Stimulated activated CD4-positive, alpha-beta T cell treated with anti-CD3 and anti-CD28 coated beads, Interleukin-12 subunit alpha, Interleukin-12 subunit beta, amount 100 ng/mL, for 24 hours (primary cell): ENCODE data around the gene CD160.
"Not testable (repeated sequence)": the region's sequence is repeated elsewhere in the genome, so short reads cannot be mapped to it uniquely, and the experiment has no call there.

ENCODE experiments used
- DNase-seq, 2 experiments: peaks; one replicate each; pipeline ENCODE4 v3.0.0-alpha.2; 2020; ENCODE audit warnings: low read depth in 2 of 2

The CD160 gene, protein sequence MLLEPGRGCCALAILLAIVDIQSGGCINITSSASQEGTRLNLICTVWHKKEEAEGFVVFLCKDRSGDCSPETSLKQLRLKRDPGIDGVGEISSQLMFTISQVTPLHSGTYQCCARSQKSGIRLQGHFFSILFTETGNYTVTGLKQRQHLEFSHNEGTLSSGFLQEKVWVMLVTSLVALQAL

DNA sequence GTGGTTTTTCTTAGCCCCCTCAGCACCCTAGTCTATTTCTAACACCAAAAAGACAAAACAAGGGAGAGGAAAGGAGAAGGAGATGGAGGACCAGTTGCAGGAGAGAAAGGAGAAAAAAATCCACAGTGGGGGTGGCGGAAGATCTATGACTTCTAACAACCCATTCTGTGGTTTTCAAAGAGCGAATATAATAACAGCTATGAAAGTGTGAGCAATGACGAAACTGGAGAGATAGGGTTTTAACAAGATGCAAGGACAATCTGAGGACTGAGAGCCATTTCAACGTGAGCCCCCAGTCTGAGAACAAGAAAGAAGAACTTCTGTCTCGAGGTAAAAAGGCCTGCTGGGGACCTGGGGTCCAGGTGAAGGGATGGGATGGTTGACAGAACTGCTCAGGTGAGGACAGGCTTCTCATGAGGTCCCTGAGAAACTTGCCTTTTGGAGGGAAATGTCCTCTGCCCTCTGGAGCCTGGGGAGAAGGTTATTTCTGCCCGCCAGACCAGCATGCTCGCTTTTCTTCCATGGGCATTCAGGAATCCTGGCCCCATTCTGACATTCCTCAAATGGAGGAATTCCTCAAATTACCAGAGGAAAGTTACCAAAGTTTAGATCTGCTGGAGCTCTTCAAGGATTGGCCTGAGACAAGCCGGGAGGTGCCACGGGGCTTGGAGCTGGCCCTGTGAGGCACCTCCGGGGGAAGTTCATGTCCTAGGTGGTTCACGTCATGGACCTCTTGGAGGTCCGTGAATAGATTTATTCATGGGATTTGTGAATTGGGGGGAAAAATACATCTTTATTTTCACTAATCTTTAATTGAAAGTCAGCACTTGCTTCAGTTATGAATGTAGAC lies at the start of gene CD160:
CD160 (plus strand) TSS at position 270 of the 850 bp plus-strand sequence. CDS start 8,829 bp downstream, outside the sequence.
- no peak for DNase-seq

DNA sequence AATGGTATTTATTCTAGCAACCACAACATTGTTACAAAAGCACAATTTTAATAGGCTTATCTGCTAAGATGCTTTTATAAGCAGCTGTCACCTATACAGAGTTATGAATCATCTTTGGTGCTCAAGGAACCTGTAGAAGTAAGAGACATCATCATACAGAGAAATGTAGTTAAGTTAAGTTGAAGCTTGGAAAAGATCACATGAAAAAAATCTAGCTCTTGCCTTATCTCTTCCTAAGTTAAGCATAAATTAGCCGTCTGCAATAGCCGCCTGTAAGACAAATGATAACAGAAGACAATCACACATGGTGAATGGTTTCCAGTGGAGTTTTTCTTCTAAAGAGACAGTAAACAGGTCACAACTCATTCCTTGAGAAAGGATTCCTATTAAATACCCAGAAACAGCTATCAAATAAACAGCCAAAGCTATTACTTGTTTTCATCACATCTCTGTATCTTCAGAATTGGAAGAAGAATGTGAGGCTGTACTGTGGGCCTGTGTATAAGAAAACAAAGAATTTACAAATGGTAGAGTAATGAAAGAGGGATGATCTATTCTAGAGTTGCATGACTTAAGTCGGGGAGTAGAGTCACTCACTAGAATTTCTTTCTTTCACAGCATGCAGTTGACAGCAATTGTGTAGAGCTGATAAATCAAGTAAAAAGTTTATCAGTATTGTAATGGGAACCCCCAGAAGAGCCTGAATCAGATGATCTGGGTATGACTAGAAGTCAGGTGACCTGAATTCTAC lies 48.1 kb upstream of the CD160 start:
- not testable (repeated sequence) for DNase-seq

DNA sequence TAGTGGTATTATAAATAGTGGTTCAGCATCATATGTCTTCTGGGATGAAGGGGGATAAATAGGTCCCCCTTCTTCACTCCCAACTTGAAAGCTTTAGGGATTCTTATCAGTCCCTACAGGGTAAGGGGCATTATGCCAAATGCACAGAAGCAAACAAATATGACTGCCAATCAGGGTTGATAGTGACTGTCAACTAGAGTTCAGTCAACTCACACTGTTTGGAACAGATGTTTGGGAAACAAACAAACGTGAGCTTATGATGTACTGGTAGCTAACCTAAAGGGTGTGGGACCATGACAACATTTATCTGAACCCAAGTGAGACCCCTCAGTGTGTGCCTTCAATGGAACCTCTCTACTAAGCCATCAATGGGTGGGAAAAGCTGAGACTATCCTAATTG lies 46.1 kb upstream of the CD160 start:
- DNase-seq, result not testable (repeated sequence)

DNA sequence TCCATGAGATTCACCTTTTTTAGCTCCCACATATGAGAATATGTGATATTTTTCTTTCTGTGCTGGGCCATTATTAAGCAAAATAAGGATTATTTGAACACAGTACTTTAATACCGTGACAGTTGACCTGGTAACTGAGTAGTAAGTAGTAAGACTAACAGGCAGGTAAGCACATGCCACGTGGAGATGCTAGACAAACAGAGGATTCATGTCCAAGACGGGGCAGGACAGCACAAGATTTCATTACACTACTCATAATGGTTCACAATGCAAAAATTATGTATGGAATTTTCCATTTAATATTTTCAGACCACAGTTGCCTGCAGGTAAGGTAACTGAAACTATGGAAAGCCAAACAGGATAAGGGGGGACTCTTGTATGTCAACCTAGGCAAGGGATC lies 34.4 kb upstream of the CD160 start:
- not testable (repeated sequence) for DNase-seq

DNA sequence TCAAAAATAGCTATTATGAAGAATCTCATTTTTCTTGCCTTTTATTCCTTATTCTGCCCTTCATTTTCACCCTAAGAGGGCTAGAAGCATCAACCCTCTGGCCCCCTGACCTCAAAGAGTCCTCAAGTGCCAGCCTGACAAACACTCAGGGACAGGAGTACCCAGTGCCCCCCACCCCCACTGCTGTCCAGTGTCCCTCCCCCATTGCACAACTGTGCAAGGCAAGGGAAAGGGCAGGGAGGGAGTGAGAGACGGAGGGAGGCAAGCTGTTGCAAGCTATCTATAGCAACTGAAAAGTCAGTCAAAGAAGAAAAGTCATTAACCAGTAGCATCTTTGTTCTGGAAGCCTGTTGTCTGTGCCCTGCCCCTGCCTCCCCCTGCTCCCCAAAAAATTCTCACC lies 33.2 kb upstream of the CD160 start:
- not testable (repeated sequence) for DNase-seq

DNA sequence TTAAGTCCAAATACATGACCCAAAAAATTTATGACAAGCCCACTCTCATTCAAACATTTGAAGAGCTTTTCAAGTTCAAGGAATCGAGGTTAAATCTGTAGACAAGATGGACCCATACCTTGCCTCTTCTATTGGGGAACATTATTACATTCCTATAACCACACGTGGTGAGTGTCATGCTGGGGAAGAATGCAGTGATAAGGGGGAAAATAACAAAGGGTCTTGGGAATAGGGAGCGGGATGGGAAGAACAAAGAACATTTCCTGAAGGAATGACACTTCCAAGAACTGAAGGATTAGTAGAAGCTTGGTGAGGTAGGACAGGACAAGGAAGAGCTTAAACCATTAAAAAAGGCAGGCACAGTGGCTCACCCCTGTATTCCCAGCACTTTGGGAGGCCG lies 31.0 kb upstream of the CD160 start:
- DNase-seq, result no peak

DNA sequence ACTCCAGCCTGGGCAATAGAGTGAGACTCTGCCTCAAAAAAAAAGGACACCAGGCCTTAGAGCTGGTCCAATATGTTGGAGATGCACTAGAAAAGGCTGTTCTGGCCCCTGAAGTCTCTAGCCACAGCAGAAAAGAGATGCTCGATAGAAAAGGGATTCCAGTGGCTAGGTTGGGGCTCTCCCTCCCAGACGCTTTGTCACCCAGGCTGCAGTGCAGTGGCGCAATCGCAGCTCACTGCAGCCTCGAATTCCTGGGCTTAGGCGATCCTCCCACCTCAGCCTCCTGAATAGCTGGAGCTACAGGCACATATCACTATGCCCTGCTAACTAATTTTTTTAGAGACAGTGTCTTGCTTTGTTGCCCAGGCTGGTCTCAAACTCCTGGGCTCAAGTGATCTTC lies 30.4 kb upstream of the CD160 start:
- DNase-seq, result no peak

DNA sequence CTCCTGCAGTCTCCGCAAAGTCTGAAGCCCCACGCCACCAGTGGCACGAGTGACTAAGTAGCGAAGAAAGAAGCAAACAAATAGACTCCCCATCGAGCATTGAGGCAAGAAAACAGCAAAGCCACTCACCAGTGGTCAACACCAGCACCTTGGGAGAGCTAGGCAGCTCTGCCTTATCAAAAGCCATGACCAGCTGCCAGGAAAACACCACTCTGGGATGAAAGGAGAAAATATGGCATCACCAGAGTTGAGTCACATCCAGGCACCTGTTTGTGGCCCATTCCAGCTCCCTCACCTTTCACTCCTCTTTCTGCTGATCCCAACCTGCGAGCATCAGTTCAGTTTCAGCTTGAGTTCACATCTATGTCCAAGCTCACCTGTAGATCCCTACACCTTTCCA lies 29.4 kb upstream of the CD160 start:
- no peak for DNase-seq

DNA sequence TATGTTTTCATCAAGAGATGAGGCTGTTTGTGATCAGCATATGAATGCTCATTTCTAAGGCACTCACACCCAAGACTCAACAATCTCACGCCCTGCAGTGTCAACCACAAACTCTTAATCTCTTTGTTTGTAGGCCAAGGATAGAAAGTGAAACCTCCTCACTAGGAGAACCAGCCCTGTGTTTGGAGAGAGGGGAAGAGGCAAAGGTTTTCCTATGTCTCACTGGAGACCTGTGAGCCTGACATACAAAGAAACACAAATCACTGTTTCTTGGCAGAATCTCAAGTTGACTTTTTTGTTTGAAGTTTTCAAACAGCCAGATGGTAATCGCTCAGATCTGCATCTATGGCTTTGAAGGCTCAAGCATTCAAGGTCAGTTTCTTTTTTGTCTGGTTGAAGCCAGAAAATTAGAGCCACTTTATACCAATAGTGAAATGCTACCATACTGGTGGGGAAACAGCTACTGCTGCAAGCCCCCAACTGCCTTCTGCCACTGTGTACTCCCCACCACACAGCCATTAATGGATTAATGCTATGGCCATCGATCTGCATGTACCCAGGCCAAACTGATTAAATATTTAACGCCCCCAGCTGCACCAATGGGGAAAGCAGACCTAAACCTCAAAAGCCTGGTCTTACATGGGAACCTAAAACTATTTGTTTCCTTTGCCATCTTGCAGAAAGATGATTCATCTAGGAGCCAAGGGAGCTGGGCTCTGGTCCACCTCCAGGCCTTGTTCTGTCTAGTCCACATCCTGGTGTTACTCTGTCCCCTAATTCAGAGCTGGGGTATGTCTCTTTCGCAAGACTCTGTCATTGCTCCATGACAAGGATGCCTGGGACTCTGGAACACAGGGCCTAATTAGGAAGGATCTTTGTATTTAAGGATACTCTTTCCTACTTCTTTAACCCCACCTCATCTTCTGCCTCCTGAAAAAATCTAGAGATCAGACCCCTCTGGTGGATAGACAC lies 28.4 kb upstream of the CD160 start:
- no peak for DNase-seq

DNA sequence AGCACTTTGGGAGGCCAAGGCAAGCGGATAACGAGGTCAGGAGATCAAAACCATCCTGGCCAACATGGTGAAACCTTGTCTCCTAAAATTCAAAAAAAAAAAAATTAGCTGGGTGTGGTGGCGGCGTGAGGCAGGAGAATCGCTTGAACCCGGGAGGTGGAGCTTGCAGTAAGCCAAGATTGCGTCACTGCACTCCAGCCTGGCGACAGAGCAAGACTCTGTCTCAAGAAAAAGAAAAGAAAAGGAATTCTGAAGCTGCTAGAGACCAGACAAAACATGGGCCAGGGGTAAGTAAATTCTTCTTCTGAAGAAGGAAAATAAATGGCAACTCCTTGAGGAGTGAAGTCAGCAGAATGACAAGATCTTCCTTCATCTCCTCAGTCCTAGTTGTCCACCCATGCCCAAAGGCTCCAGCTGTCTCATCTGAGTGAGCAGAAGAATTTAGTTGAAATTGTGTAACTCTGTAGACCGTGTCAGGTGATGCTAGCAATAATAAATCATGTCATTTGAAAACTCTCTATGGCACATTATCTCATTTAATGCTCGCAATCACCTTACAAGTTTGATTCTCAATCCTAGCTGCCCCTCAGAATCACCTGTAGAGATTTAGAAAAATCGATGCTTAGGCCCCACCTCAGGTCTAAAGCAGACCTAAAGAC lies 26.4 kb upstream of the CD160 start:
- no peak for DNase-seq

DNA sequence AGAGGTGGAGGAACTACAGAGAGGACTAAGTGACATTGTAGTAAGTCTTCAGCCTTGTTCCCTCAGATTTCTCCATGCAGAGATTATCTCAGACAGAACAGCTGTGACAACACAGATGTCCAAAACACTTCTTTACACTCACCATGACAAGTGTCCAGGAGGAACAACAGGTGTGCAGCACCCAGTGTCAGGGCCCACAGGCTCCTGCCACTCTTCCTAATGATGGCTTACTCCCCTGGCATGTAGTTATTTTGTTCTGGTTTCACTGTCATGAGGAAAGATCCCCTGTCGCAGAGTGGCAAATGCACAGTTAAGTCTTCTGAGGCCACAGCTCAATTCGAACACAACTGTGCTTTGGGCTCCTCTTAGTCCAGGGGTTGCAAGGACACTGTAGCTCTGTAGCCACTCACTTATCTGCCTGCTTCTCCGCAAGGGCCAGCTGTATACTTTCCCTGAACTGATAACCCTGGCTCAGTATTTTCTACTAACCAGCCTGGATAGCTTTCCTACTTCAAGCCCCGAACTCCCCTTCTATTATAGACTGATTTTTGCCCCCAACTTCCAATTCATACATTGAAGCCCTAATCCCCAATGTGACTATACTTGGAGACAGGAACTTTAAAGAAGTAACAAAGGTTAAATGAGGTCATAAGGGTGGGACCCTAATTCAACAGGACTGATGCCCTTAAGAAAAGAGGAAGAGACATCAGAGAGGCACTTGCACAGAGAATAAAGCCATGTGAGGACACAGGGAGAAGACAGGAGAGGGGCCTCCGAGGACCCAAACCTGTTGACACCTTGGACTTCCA lies 23.3 kb upstream of the CD160 start:
- DNase-seq, result no peak

DNA sequence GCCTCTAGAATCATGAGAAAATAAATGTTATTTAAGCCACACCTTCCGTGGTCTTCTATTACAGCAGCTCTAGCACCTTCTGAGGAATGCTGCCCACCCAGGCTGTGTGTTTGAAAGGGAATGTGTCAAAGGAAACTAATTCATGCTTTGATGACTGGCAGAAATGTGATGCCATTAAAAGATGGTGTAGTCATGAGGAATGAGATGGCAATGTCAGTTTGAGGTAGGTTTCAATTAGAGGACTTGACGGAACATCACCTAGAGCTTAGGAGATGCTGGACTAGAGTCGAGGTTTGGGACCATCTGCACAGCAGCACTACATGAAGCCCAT lies 22.7 kb upstream of the CD160 start:
- DNase-seq, result no peak

DNA sequence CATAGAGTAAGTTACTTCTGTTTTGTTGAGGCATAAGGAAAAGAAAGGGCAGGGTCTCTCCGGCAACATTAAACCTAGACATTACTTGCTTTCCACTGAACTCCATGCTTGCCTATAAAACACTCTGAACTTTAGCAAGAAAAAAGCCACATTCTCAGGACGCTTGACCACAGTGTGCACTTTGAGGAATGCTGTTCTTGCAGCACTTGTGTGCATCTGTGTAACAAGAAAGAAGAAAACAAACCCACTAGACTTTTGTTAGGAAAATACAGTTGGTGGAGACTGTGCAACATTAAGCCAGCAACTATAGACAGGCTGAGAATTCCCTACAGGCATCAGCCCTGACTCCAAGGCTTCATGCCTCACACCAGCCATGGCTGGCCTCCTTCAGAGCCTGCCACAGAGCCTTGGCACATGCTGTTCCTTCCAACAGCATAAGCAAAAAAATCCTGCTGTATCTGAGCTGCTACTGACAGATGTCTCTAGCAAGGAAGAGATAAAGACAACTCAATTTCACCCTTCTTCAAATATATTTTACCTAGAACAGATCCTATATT lies 17.9 kb upstream of the CD160 start:
- DNase-seq, result no peak

DNA sequence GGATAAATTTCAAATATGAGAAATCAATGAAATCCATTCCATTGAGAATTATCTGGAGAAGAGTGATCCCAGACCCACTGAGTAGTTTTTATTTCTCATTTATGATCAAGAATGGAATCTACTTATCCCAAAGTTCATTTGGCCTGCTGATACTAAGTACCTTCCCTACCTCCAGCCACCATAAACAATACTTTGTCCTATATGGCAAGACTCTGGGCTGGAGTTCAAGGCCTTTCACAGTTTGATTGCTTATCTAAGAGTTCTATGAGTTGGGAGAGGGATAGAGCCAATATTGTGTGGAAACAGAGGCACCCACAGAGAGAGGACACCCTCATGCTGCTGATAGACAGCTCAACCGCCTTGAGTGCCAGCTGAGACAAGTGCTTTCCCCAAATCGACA lies 17.2 kb upstream of the CD160 start:
- DNase-seq, result no peak

DNA sequence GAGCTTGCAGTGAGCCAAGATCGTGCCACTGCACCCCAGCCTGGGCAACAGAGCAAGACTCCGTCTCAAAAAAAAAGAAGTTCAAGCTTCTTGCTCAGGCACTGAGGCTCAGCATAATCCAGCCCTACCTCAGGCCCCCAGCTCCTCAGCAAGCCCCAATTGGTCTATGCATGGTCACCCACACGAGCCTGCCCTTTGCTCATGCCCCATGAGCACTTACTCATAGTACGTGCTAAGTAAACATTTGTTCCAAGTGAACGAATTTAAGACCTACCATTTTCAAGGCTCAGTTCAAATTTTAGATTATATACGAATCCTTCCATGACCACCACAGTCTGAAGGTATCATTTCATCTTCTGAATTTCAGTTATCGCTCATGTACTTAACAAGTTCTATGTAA lies 16.5 kb upstream of the CD160 start:
- DNase-seq, result no peak

DNA sequence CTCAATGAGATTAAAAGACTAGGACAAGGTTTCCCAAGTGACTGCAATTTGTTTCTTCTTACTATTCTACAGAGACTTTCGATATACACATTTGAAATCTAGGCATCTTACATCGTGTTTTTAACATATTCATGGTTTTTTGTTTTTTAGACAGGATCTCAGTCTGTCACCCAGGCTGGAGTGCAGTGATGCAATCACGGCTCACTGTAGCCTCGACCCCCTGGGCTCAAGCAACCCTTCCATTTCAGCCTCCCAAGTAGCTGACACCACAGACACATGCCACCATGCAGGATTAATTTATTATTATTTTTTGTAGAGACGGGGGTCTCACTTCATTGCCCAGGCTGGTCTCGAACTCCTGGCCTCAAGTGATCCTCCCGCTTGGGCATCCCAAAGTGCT lies 13.7 kb upstream of the CD160 start:
- no peak for DNase-seq

DNA sequence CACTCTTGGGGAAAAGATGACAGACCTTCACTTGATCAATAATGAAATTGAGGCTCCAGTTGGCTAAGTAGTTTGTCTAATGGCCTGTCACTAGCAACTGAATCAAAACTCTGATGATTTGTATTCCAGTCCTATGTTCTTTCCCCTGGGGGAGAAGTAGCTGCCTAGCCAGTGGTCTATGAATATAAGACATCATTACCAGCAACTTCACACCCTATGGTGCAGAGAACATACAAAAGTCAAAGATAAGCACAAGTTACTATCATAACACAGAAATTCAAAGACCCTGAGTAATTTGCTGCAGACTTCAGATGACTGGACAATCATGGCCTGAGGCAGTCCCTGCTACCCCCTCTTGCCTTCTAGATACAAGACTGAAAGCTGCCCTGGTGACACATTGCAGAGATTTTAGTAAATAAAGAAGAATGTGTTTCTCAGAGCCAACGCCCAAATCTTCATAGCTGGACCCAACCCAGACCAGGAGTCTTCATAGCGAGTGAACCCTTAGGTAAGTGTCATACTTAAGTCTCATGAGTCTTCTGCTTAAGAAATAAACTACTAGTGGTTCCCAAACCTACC lies 13.1 kb upstream of the CD160 start:
- no peak for DNase-seq

DNA sequence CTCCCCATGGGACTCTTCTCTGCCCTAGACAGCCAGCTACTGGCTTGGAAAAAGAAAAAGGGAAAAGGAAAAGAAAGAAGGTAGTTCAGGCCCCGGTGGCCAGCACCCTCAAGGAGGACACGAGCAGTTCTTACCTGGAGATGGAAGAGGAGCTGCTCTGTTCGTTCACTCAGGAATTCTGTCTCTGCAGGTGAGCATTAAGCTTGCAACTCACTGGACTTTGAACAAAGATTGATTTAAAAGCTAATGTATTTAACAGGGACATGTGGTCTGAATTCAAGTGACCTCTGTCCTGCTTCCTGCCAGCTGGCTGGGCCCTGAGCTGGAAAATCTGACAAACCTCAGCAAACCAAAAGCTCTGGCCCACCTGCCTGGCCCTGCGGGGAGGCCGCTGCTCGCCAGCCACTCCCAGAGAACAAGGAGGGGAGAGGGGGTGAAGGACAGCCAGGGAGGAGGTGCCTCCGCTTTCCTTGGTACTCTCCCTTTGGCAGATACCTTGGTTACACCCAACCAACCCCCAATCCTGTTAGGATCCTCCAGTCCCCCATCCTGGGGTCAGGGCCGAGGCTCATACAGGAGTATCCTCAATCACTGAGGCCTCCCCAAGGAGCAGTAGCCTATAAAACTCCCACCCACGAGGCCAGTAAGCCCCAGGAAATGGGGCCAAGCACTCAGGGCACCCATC lies 12.0 kb upstream of the CD160 start, which contains the start of gene PDZK1:
PDZK1 (minus strand) TSS at position 186 of the 685 bp plus-strand sequence. CDS start 19,347 bp downstream, outside the sequence.
- no peak for DNase-seq

DNA sequence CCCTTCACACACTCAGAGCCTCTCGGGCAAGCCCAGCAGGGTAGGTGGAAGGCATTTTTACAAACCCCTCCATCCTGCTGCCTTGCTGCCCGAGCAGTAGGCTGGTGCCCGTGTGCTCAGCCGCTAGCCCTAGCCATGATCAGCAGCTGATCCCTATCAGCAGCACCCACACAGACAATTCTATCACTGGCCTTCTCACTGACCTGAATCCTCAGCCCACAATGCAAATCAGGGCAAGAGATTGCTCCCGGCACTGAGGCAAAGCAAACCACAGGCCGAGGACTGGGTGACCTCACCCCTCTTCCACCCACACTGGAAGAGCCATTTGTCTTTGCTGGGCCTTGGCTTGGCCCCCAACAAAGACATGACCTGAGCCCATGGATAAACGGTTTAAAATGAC lies 11.2 kb upstream of the CD160 start:
- DNase-seq, result no peak
